Activated B cell treated with CpG ODN at 0.5 μM for 24 hours (primary cell): ENCODE results near the gene HS2ST1. TPM values are rescaled to one million over a fixed set of nuclear protein-coding genes. Genes with fewer than 3 reads are reported as not detected.

ENCODE experiments used
- ATAC-seq: fragments of 200-7000 bp; cut with Tn5 transposase; one replicate; pipeline ENCODE4 v1.10.0; 2021; ENCODE audit warnings: low read depth, mild to moderate bottlenecking, moderate library complexity
- CTCF ChIA-PET: fragments of 350-600 bp; sonication (Branson Sonifier 250); formaldehyde crosslinking; loops from one replicate; lab custom pipeline; 2021; ENCODE audit warnings: antibody characterized with exemption; lab: Charles Lee
- POLR2A ChIA-PET: fragments of 350-600 bp; sonication (Branson Sonifier 250); formaldehyde crosslinking; loops from one replicate; lab custom pipeline; 2021; ENCODE audit warnings: antibody characterized with exemption; lab: Charles Lee
- DNase-seq: peaks from one replicate; pipeline ENCODE4 v3.0.0; 2022
- H3K27ac Mint-ChIP-seq: one replicate; pipeline ENCODE4 v1.8.0; 2020; ENCODE audit warnings: mixed read lengths
- H3K27me3 Mint-ChIP-seq: one replicate; pipeline ENCODE4 v1.8.0; 2021; ENCODE audit warnings: mixed read lengths
- H3K36me3 Mint-ChIP-seq: one replicate; pipeline ENCODE4 v1.8.0; 2021; ENCODE audit warnings: low read depth, mixed read lengths
- H3K4me1 Mint-ChIP-seq: one replicate; pipeline ENCODE4 v1.8.0; 2021; ENCODE audit warnings: mixed read lengths
- H3K4me3 Mint-ChIP-seq: one replicate; pipeline ENCODE4 v1.8.0; 2020; ENCODE audit warnings: mild to moderate bottlenecking, mixed read lengths
- H3K9me3 Mint-ChIP-seq: one replicate; pipeline ENCODE4 v1.8.0; 2020; ENCODE audit warnings: mixed read lengths
- intact Hi-C: fragments of 100-400 bp; cut with micrococcal nuclease; formaldehyde crosslinking; loops from one replicate; pipeline ENCODE4 v1.15.1; 2024
- total RNA-seq: library from RNA; stranded (reverse); gene quantifications from 2 replicates; pipeline ENCODE4 v1.2.3, GENCODE V29; 2022
- TF ChIP-seq, protein P1 (sequence below): fragments of 200-600 bp; IDR thresholded peaks from one replicate; pipeline ENCODE4 v1.8.0; 2022; ENCODE audit warnings: antibody characterized with exemption, mild to moderate bottlenecking

The HS2ST1 gene
- total RNA-seq, 1 donor from 2014 or later = 24.2 TPM

- H3K36me3 Mint-ChIP-seq = peaks cover 12% of the 10 kb centered on the region
- no peaks in the 10 kb centered on the region for H3K9me3 Mint-ChIP-seq
- H3K4me1 Mint-ChIP-seq = peaks cover 16% of the 10 kb centered on the region
- ATAC-seq (no peak), DNase-seq (no peak)
- H3K4me3 Mint-ChIP-seq = no peak overlapping the region
- ChIA-PET POLR2A (no interaction called here), CTCF (no interaction called here)
- intact Hi-C loops = no loop called here
- no peak overlapping the region for H3K27ac Mint-ChIP-seq
- no peaks in the 10 kb centered on the region for H3K27me3 Mint-ChIP-seq
- TF ChIP-seq, protein P1, sequence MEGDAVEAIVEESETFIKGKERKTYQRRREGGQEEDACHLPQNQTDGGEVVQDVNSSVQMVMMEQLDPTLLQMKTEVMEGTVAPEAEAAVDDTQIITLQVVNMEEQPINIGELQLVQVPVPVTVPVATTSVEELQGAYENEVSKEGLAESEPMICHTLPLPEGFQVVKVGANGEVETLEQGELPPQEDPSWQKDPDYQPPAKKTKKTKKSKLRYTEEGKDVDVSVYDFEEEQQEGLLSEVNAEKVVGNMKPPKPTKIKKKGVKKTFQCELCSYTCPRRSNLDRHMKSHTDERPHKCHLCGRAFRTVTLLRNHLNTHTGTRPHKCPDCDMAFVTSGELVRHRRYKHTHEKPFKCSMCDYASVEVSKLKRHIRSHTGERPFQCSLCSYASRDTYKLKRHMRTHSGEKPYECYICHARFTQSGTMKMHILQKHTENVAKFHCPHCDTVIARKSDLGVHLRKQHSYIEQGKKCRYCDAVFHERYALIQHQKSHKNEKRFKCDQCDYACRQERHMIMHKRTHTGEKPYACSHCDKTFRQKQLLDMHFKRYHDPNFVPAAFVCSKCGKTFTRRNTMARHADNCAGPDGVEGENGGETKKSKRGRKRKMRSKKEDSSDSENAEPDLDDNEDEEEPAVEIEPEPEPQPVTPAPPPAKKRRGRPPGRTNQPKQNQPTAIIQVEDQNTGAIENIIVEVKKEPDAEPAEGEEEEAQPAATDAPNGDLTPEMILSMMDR = no peak
Observed at GRCh38 chr1:87108814-87109411, 194.5 kb downstream of the HS2ST1 start.

- intact Hi-C loops = no loop called here
- H3K27me3 Mint-ChIP-seq = no peaks in the 10 kb centered on the region
- TF ChIP-seq, protein P1 = no peak
- no peaks in the 10 kb centered on the region for H3K36me3 Mint-ChIP-seq
- H3K9me3 Mint-ChIP-seq = no peaks in the 10 kb centered on the region
- CTCF ChIA-PET = no interaction called here
- peaks cover 9% of the 10 kb centered on the region for H3K4me1 Mint-ChIP-seq
- H3K27ac Mint-ChIP-seq = no peak overlapping the region
- ATAC-seq (no peak), DNase-seq (no peak)
- POLR2A ChIA-PET = no interaction called here
- H3K4me3 Mint-ChIP-seq = no peak overlapping the region
Observed at GRCh38 chr1:87111659-87112371, 197.4 kb downstream of the HS2ST1 start.

DNA sequence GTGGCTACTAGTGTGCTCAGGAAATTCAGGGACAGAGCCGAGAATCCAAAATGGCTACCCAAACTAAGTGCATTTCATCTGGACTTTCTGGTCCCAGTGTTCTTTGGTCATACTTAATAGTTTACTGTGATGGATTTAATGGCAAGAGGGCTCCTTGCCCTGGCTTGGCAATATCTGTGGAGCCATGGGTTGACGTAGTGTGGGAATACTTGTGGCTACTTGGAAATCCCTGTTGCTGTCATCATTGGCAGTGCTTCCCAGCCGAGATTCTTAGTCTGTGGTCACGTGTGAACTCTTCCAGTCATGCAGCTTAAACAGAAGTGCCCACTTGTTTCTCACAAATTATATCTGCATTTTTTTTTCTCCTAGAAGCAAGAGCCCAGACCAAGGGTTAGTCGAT, 198.9 kb downstream of the HS2ST1 start:
- Mint-ChIP-seq H3K9me3 (no peaks in the 10 kb centered on the region), H3K4me3 (no peak overlapping the region), H3K36me3 (no peaks in the 10 kb centered on the region), H3K27ac (no peak overlapping the region), H3K4me1 (peaks cover 6% of the 10 kb centered on the region), H3K27me3 (no peaks in the 10 kb centered on the region)
- ChIA-PET CTCF (no interaction called here), POLR2A (no interaction called here)
- intact Hi-C loops = no loop called here
- TF ChIP-seq, protein P1 = no peak
- no peak for DNase-seq
- ATAC-seq = no peak

DNA sequence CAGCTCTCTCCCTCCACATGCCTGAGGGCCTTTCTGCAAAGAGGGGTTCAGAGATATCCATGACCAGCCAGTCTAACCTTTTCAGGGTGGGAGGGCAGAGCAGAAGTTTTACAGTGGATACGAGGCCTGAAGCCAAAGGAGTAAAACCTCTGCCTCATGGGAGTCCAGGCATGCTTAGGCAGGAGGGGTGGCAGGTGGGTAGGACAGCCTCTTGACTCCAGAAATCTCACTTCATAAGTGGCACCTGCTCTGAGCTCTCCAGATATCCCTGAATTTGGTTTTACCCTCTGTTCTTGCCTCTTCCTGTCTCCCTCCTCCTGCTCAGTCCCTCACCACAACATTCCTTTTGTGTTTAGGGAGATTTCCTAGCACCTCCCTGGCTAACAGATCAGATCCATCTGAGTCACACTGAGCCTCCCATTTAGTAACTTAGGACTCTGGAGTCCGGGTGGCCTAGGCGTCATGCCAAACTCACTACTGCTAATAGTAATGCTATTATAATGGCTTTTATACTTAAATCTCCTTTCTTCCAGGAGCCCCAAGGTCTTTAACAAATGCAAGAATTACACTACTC, 201.0 kb downstream of the HS2ST1 start:
- no peak overlapping the region for H3K4me3 Mint-ChIP-seq
- ChIA-PET CTCF (no interaction called here), POLR2A (no interaction called here)
- DNase-seq (no peak), ATAC-seq (no peak)
- no peaks in the 10 kb centered on the region for H3K36me3 Mint-ChIP-seq
- H3K9me3 Mint-ChIP-seq = no peaks in the 10 kb centered on the region
- intact Hi-C loops = no loop called here
- H3K4me1 Mint-ChIP-seq = no peaks in the 10 kb centered on the region
- H3K27me3 Mint-ChIP-seq = no peaks in the 10 kb centered on the region
- no peak overlapping the region for H3K27ac Mint-ChIP-seq
- TF ChIP-seq, protein P1 = no peak

DNA sequence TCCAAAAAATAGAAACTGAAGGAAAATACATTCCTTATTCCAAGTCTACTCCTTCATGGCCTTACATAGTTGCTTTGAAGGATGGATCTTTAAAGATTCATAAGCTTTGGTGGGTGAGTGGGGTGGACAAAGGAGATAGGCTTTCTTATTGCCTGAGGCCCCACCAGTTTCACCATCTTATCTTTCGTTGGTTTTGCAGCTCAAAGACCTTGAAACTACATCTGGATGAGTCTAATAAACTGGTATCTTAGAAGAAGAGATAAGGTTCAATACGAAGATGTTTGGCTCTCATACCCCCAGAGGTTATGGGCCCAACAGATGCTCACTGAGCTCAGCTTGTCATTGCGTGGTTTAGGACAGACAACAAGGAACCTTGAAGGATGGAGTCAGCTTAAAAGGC, 201.5 kb downstream of the HS2ST1 start:
- Mint-ChIP-seq H3K4me1 (no peaks in the 10 kb centered on the region), H3K27ac (no peak overlapping the region), H3K4me3 (no peak overlapping the region), H3K36me3 (no peaks in the 10 kb centered on the region), H3K9me3 (no peaks in the 10 kb centered on the region), H3K27me3 (no peaks in the 10 kb centered on the region)
- DNase-seq (no peak), ATAC-seq (no peak)
- intact Hi-C loops = no loop called here
- TF ChIP-seq, protein P1 = no peak
- POLR2A ChIA-PET = no interaction called here
- CTCF ChIA-PET = no interaction called here
